HepG2 (cell line): Measurements from ENCODE around the gene CKB. TPM values are rescaled to one million over a fixed set of nuclear protein-coding genes. Genes with fewer than 3 reads are reported as not detected.

Source experiments
- ARID4A ChIP-seq: sonication (generic); formaldehyde crosslinking; IDR thresholded peaks from 2 replicates; pipeline ENCODE4 v1.5.0; 2020; ENCODE audit warnings: mild to moderate bottlenecking, missing genetic modification reagents, borderline replicate concordance
- KMT2A ChIP-seq: sonication (generic); formaldehyde crosslinking; IDR thresholded peaks from 2 replicates; pipeline ENCODE4 v1.4.0; 2020; ENCODE audit warnings: missing genetic modification reagents
- MAX ChIP-seq: IDR thresholded peaks from 2 replicates; pipeline ENCODE4 v1.6.1; 2012; ENCODE audit warnings: inconsistent platforms
- NFYC ChIP-seq: IDR thresholded peaks from 2 replicates; pipeline ENCODE4 v1.6.1; 2016; ENCODE audit warnings: missing genetic modification reagents, missing compliant biosample characterization
- RARA ChIP-seq: IDR thresholded peaks from 2 replicates; pipeline ENCODE4 v1.6.1; 2016; ENCODE audit warnings: missing genetic modification reagents, missing compliant biosample characterization
- STAG1 ChIP-seq: sonication (generic); formaldehyde crosslinking; IDR thresholded peaks from 2 replicates; pipeline ENCODE4 v1.4.0; 2020; ENCODE audit warnings: missing genetic modification reagents
- ZBTB34 ChIP-seq: sonication (generic); formaldehyde crosslinking; IDR thresholded peaks from 2 replicates; pipeline ENCODE4 v1.8.0; 2022; ENCODE audit warnings: mild to moderate bottlenecking, missing genetic modification reagents
- ZBTB7A ChIP-seq: sonication (generic); formaldehyde crosslinking; IDR thresholded peaks from 2 replicates; pipeline ENCODE4 v1.8.0; 2022; ENCODE audit warnings: mild to moderate bottlenecking, missing genetic modification reagents
- ZNF121 ChIP-seq: sonication (generic); formaldehyde crosslinking; IDR thresholded peaks from 2 replicates; pipeline ENCODE4 v1.5.0; 2020; ENCODE audit warnings: mild to moderate bottlenecking, missing genetic modification reagents
- ZNF615 ChIP-seq: sonication (generic); formaldehyde crosslinking; IDR thresholded peaks from 2 replicates; pipeline ENCODE4 v1.5.0; 2020; ENCODE audit warnings: mild to moderate bottlenecking, missing genetic modification reagents, borderline replicate concordance
- ZNF784 ChIP-seq: sonication (generic); formaldehyde crosslinking; IDR thresholded peaks from 2 replicates; pipeline ENCODE4 v1.5.1; 2020; ENCODE audit warnings: missing genetic modification reagents, mild to moderate bottlenecking, borderline replicate concordance
- ZNF883 ChIP-seq: sonication (generic); formaldehyde crosslinking; IDR thresholded peaks from 2 replicates; pipeline ENCODE4 v1.5.1; 2020; ENCODE audit warnings: mild to moderate bottlenecking, missing genetic modification reagents; ENCODE audit errors: not compliant biosample characterization
- ZSCAN30 ChIP-seq: sonication (generic); formaldehyde crosslinking; IDR thresholded peaks from 2 replicates; pipeline ENCODE4 v1.5.0; 2020; ENCODE audit warnings: mild to moderate bottlenecking, missing genetic modification reagents
- polyA plus RNA-seq, 8 experiments: library from polyadenylated mRNA; depleted of rRNA in 3 of 8; stranded (reverse) in 7 of 8; unstranded in 1 of 8; fragments of >200 nt; fragmentation: Illumina TruSeq in 4 of 8; extraction: Trizol in 4 of 8; gene quantifications; 2 replicates each; pipeline versions ENCODE4 v1.2.1 to v1.2.3, GENCODE V29; 2011 to 2016; ENCODE audit warnings: low read depth in 4 of 8, missing spikeins in 1 of 8, mixed read lengths in 1 of 8; ENCODE audit not compliant: insufficient read depth in 1 of 8
- total RNA-seq, 5 experiments: library from RNA; depleted of rRNA; stranded (reverse); fragments of >200 nt; fragmentation: Illumina TruSeq; extraction: Trizol; gene quantifications; 2 replicates each; pipeline ENCODE4 v1.2.3, GENCODE V29; 2016; ENCODE audit warnings: low read depth in 1 of 5
- TF ChIP-seq, protein P1 (sequence below): IDR thresholded peaks from 2 replicates; pipeline ENCODE4 v1.6.1; 2016; ENCODE audit warnings: low read depth
- TF ChIP-seq, protein P2 (sequence below): sonication (generic); formaldehyde crosslinking; IDR thresholded peaks from 2 replicates; pipeline ENCODE4; 2020; ENCODE audit warnings: missing genetic modification reagents, mild to moderate bottlenecking, borderline replicate concordance
- TF ChIP-seq, protein P3 (sequence below): sonication (generic); formaldehyde crosslinking; IDR thresholded peaks from 2 replicates; pipeline ENCODE4 v1.4.0; 2020; ENCODE audit warnings: missing genetic modification reagents

CKB gene
- total and polyA plus RNA-seq, 2 of the 13 experiments (the other 11 are each of a cell fraction or from before 2014, with no cell fraction given) = 82.3 to 217 TPM

- TF ChIP-seq STAG1 (CRISPR knock-in tag) = peak; percentile 90
- peak; percentile 59 for TF ChIP-seq ZNF883 (CRISPR knock-in tag)
- TF ChIP-seq KMT2A (CRISPR knock-in tag) = no peak
- TF ChIP-seq NFYC (CRISPR knock-in tag) = no peak
- TF ChIP-seq, protein P1, sequence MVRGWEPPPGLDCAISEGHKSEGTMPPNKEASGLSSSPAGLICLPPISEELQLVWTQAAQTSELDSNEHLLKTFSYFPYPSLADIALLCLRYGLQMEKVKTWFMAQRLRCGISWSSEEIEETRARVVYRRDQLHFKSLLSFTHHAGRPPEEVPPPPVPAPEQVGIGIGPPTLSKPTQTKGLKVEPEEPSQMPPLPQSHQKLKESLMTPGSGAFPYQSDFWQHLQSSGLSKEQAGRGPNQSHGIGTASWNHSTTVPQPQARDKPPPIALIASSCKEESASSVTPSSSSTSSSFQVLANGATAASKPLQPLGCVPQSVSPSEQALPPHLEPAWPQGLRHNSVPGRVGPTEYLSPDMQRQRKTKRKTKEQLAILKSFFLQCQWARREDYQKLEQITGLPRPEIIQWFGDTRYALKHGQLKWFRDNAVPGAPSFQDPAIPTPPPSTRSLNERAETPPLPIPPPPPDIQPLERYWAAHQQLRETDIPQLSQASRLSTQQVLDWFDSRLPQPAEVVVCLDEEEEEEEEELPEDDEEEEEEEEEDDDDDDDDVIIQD (CRISPR knock-in tag) = no peak
- peak; percentile 14; the same call in 1 of the 2 replicates for TF ChIP-seq MAX
- TF ChIP-seq ZNF784 (CRISPR knock-in tag) = no peak
- peak; percentile 48; the same call in 1 of the 2 replicates for TF ChIP-seq ARID4A (CRISPR knock-in tag)
- 0 out of 2 replicates have a peak, but pooled peaks have one; percentile 4 for TF ChIP-seq RARA (CRISPR knock-in tag)
- TF ChIP-seq, protein P2, sequence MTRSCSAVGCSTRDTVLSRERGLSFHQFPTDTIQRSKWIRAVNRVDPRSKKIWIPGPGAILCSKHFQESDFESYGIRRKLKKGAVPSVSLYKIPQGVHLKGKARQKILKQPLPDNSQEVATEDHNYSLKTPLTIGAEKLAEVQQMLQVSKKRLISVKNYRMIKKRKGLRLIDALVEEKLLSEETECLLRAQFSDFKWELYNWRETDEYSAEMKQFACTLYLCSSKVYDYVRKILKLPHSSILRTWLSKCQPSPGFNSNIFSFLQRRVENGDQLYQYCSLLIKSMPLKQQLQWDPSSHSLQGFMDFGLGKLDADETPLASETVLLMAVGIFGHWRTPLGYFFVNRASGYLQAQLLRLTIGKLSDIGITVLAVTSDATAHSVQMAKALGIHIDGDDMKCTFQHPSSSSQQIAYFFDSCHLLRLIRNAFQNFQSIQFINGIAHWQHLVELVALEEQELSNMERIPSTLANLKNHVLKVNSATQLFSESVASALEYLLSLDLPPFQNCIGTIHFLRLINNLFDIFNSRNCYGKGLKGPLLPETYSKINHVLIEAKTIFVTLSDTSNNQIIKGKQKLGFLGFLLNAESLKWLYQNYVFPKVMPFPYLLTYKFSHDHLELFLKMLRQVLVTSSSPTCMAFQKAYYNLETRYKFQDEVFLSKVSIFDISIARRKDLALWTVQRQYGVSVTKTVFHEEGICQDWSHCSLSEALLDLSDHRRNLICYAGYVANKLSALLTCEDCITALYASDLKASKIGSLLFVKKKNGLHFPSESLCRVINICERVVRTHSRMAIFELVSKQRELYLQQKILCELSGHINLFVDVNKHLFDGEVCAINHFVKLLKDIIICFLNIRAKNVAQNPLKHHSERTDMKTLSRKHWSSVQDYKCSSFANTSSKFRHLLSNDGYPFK (CRISPR knock-in tag) = peak; percentile 38; the same call in 1 of the 2 replicates
- TF ChIP-seq, protein P3, sequence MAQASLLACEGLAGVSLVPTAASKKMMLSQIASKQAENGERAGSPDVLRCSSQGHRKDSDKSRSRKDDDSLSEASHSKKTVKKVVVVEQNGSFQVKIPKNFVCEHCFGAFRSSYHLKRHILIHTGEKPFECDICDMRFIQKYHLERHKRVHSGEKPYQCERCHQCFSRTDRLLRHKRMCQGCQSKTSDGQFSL (CRISPR knock-in tag) = peak; percentile 79
- no peak for TF ChIP-seq ZNF615 (CRISPR knock-in tag)
- TF ChIP-seq ZSCAN30 (CRISPR knock-in tag) = no peak
- TF ChIP-seq ZBTB34 (CRISPR knock-in tag) = 0 out of 2 replicates have a peak, but pooled peaks have one; percentile 70
- TF ChIP-seq ZBTB7A (CRISPR knock-in tag) = peak; percentile 72
- TF ChIP-seq ZNF121 = 0 out of 2 replicates have a peak, but pooled peaks have one; percentile 23
Measured at GRCh38 chr14:103518422-103519042, 4.1 kb downstream of the CKB start (continued).
